Liver (tissue), 3 donors: ENCODE results near the gene ACSS1.

Experiments used
- RAD21 ChIP-seq, 2 donors: IDR thresholded peaks; 2 replicates each; pipeline ENCODE4 v1.6.1; 2016; ENCODE audit warnings: antibody characterized with exemption in 2 of 2, mild to moderate bottlenecking in 2 of 2
- TF ChIP-seq, protein P1 (sequence below): IDR thresholded peaks from 2 replicates; pipeline ENCODE4 v1.6.1; 2016; ENCODE audit warnings: antibody characterized with exemption
- TF ChIP-seq, protein P2 (sequence below): IDR thresholded peaks from 2 replicates; pipeline ENCODE4 v1.6.1; 2016; ENCODE audit warnings: antibody characterized with exemption
- TF ChIP-seq, protein P3 (sequence below): fragments of 150-350 bp; IDR thresholded peaks from 2 replicates; pipeline ENCODE4 v1.5.1; 2017; ENCODE audit warnings: improper control_type of control experiment, low read depth, low read length; ENCODE audit not compliant: missing input control
- donor health status: healthy.
- donor health status: healthy.

DNA sequence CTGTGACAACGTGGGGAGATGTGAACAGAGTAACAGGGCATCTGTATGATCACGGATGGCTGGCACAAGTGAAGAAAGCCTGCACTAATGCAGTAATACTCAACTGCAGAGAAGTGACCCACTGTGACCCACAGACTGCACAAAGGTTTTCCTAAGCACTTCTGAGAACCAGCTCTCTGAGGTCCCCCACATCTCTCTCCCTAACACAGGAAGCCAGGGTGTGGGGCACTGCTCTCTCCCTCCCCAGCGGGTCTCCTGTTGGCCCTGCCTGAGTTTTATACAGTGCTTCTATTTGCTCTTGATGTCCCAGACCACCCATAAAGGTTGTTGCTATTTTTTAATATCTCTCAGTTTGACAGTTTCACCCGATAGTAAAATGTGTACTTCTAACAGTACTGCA lies 76.7 kb downstream of the ACSS1 start:
- TF ChIP-seq, protein P1, sequence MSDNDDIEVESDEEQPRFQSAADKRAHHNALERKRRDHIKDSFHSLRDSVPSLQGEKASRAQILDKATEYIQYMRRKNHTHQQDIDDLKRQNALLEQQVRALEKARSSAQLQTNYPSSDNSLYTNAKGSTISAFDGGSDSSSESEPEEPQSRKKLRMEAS: no peak
- TF ChIP-seq, protein P2, sequence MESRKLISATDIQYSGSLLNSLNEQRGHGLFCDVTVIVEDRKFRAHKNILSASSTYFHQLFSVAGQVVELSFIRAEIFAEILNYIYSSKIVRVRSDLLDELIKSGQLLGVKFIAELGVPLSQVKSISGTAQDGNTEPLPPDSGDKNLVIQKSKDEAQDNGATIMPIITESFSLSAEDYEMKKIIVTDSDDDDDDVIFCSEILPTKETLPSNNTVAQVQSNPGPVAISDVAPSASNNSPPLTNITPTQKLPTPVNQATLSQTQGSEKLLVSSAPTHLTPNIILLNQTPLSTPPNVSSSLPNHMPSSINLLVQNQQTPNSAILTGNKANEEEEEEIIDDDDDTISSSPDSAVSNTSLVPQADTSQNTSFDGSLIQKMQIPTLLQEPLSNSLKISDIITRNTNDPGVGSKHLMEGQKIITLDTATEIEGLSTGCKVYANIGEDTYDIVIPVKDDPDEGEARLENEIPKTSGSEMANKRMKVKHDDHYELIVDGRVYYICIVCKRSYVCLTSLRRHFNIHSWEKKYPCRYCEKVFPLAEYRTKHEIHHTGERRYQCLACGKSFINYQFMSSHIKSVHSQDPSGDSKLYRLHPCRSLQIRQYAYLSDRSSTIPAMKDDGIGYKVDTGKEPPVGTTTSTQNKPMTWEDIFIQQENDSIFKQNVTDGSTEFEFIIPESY: no peak
- TF ChIP-seq, protein P3, sequence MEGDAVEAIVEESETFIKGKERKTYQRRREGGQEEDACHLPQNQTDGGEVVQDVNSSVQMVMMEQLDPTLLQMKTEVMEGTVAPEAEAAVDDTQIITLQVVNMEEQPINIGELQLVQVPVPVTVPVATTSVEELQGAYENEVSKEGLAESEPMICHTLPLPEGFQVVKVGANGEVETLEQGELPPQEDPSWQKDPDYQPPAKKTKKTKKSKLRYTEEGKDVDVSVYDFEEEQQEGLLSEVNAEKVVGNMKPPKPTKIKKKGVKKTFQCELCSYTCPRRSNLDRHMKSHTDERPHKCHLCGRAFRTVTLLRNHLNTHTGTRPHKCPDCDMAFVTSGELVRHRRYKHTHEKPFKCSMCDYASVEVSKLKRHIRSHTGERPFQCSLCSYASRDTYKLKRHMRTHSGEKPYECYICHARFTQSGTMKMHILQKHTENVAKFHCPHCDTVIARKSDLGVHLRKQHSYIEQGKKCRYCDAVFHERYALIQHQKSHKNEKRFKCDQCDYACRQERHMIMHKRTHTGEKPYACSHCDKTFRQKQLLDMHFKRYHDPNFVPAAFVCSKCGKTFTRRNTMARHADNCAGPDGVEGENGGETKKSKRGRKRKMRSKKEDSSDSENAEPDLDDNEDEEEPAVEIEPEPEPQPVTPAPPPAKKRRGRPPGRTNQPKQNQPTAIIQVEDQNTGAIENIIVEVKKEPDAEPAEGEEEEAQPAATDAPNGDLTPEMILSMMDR: no peak
- no peak for TF ChIP-seq RAD21 (IDR thresholded peaks at IDR 0.05)
